Measurements from ENCODE around the gene PAN3. TPM values are rescaled to one million over a fixed set of nuclear protein-coding genes. Genes with fewer than 3 reads are reported as not detected.

Gene PAN3
- total RNA-seq, 1 donor from 2014 or later: 15.5 TPM

- no peak for DNase-seq (ENCODE audit: low read depth)
- no peak for TF ChIP-seq CTCF (conservative IDR thresholded peaks at IDR 0.05; ENCODE audit: low read depth, low read length)
- no peak overlapping the region for H3K4me3 ChIP-seq (ENCODE audit: low read depth, low read length)
These were observed 39.5 kb downstream of the PAN3 start for GRCh38 chr13:28177877-28178276.

GRCh38 chr13:28179974-28180373 lies 41.6 kb downstream of the PAN3 start:
- no peak for TF ChIP-seq CTCF (conservative IDR thresholded peaks at IDR 0.05; ENCODE audit: low read depth, low read length)
- DNase-seq (ENCODE audit: low read depth): no peak
- no peak overlapping the region for H3K4me3 ChIP-seq (ENCODE audit: low read depth, low read length)

GRCh38 chr13:28181413-28181812 lies 43.1 kb downstream of the PAN3 start:
- no peak overlapping the region for H3K4me3 ChIP-seq (ENCODE audit: low read depth, low read length)
- TF ChIP-seq CTCF (conservative IDR thresholded peaks at IDR 0.05; ENCODE audit: low read depth, low read length): no peak
- no peak for DNase-seq (ENCODE audit: low read depth)

- no peak for TF ChIP-seq CTCF (conservative IDR thresholded peaks at IDR 0.05; ENCODE audit: low read depth, low read length)
- DNase-seq (ENCODE audit: low read depth): no peak
- H3K4me3 ChIP-seq (ENCODE audit: low read depth, low read length): no peak overlapping the region
These were observed 46.9 kb downstream of the PAN3 start for GRCh38 chr13:28185256-28185655.

GRCh38 chr13:28199089-28199488 lies 60.7 kb downstream of the PAN3 start:
- DNase-seq (ENCODE audit: low read depth): no peak
- no peak overlapping the region for H3K4me3 ChIP-seq (ENCODE audit: low read depth, low read length)
- TF ChIP-seq CTCF (conservative IDR thresholded peaks at IDR 0.05; ENCODE audit: low read depth, low read length): no peak

GRCh38 chr13:28204043-28204442 lies 65.7 kb downstream of the PAN3 start:
- no peak overlapping the region for H3K4me3 ChIP-seq (ENCODE audit: low read depth, low read length)
- no peak for TF ChIP-seq CTCF (conservative IDR thresholded peaks at IDR 0.05; ENCODE audit: low read depth, low read length)
- DNase-seq (ENCODE audit: low read depth): no peak

DNA sequence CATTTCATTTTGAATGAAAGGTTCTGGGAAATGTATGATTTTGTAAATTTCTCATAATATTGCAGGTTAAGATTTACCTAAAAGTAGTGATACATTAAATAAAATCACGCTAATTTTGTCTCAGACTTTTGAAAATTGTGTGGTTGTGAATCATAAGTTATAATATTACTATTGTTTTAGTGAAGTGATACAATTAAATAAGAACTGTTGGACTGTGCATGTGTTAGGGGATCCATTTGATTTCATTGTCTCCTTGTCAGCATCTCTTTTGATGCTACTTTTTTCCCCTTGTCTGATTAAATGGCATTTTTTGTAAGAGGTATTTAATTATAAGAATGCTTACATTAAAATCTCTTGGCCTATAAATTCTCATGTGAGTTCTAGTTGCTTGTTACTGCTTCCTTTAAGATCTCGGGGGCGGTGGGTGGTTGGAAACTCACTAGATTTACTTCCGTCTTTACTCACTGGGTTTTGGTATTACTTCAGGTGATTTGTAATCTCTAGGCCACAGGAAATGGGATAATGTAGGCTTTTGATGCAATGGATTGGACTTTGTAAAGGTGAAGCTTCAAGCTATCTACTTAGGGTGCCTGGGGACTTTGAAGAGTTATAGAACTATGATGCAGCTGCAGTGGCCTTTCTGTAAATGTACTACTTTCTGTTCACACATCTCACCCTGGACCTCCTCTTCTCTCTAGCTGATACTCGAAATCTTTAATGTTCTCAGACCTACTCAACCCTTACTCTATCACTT lies 66.5 kb downstream of the PAN3 start:
- TF ChIP-seq CTCF (conservative IDR thresholded peaks at IDR 0.05; ENCODE audit: low read depth, low read length): no peak
- no peak for DNase-seq (ENCODE audit: low read depth)
- no peak overlapping the region for H3K4me3 ChIP-seq (ENCODE audit: low read depth, low read length)
